GM23248 (cell line): ENCODE results near the gene CFAP20DC. TPM values are rescaled to one million over a fixed set of nuclear protein-coding genes. Genes with fewer than 3 reads are reported as not detected.

Experiments used
- DNase-seq: peaks from one replicate; pipeline ENCODE4 v3.0.0-alpha.2; 2015
- H2AFZ ChIP-seq: fragments of 200-600 bp; sonication (generic); 2 replicates; pipeline ENCODE4 v1.6.1; 2016; ENCODE audit warnings: antibody characterized with exemption
- H3F3A ChIP-seq: fragments of 200-600 bp; sonication (generic); 2 replicates; pipeline ENCODE4 v1.6.1; 2016; ENCODE audit warnings: mild to moderate bottlenecking, antibody characterized with exemption, mixed run types; ENCODE audit not compliant: insufficient read depth
- H3K27ac ChIP-seq: fragments of 200-600 bp; sonication (generic); 2 replicates; pipeline ENCODE4 v1.5.1; 2016; ENCODE audit warnings: mild to moderate bottlenecking
- H3K27me3 ChIP-seq: fragments of 200-600 bp; sonication (generic); replicated peaks from 2 replicates; pipeline ENCODE4 v1.6.1; 2016; ENCODE audit warnings: mild to moderate bottlenecking; ENCODE audit not compliant: insufficient read depth
- H3K36me3 ChIP-seq: fragments of 200-600 bp; sonication (generic); 2 replicates; pipeline ENCODE4 v1.6.1; 2016; ENCODE audit warnings: low read depth, mild to moderate bottlenecking
- H3K4me1 ChIP-seq: fragments of 200-600 bp; sonication (generic); 2 replicates; pipeline ENCODE4 v1.6.1; 2016; ENCODE audit warnings: mild to moderate bottlenecking; ENCODE audit not compliant: insufficient read depth
- H3K4me2 ChIP-seq: fragments of 200-600 bp; sonication (generic); one replicate; pipeline ENCODE4 v1.6.1; 2016; ENCODE audit warnings: mild to moderate bottlenecking; ENCODE audit not compliant: unreplicated experiment
- H3K4me3 ChIP-seq: fragments of 200-600 bp; sonication (generic); 2 replicates; pipeline ENCODE4 v1.5.1; 2016; ENCODE audit warnings: mild to moderate bottlenecking
- H3K79me2 ChIP-seq: fragments of 200-600 bp; sonication (generic); 2 replicates; pipeline ENCODE4 v1.6.1; 2016; ENCODE audit warnings: mild to moderate bottlenecking; ENCODE audit not compliant: insufficient read depth
- H3K9ac ChIP-seq: fragments of 200-600 bp; sonication (generic); 2 replicates; pipeline ENCODE4 v1.6.1; 2016; ENCODE audit warnings: mild to moderate bottlenecking
- H3K9me2 ChIP-seq: fragments of 200-600 bp; sonication (generic); 2 replicates; pipeline ENCODE4 v1.6.1; 2016; ENCODE audit warnings: mixed run types, mild to moderate bottlenecking, moderate library complexity; ENCODE audit not compliant: insufficient read depth
- H3K9me3 ChIP-seq: fragments of 200-600 bp; sonication (generic); one replicate; pipeline ENCODE4 v1.6.1; 2017; ENCODE audit warnings: low read depth
- H4K20me1 ChIP-seq: fragments of 200-600 bp; sonication (generic); 2 replicates; pipeline ENCODE4 v1.6.0; 2016; ENCODE audit not compliant: insufficient read depth
- EZH2 ChIP-seq: fragments of 200-600 bp; sonication (generic); IDR thresholded peaks from 2 replicates; pipeline ENCODE4 v1.6.1; 2018; ENCODE audit warnings: antibody characterized with exemption, mild to moderate bottlenecking; ENCODE audit not compliant: insufficient read depth, poor library complexity, severe bottlenecking
- EZH2phosphoT487 ChIP-seq: fragments of 200-600 bp; sonication (generic); IDR thresholded peaks from 2 replicates; pipeline ENCODE4 v1.6.1; 2018; ENCODE audit warnings: antibody characterized with exemption, moderate library complexity, mild to moderate bottlenecking, low read depth; ENCODE audit not compliant: insufficient read depth
- WGBS, 2 experiments: methylation state at CpG; one replicate each; pipeline ENCODE4 v1.1.6; 2015 to 2017; ENCODE audit warnings: low lambda C conversion rate in 2 of 2, low coverage in 1 of 2; ENCODE audit errors: missing lambda C conversion rate in 2 of 2; 5-methylcytosine and 5-hydroxymethylcytosine counted together
- in situ Hi-C: fragments of 300-500 bp; cut with MboI; formaldehyde crosslinking; loops from 2 replicates; pipeline ENCODE4 v1.15.0; 2020
- polyA plus RNA-seq: library from polyadenylated mRNA; unstranded; fragments of >200 nt; fragmentation: Nextera tagmentation; extraction: Ambion mirVana; gene quantifications from 2 replicates; pipeline ENCODE4 v1.2.1, GENCODE V29; 2016
- total RNA-seq: library from RNA; depleted of rRNA; stranded (reverse); fragments of >200 nt; shearing (Covaris generic); gene quantifications from 2 replicates; pipeline ENCODE4 v1.2.3, GENCODE V29; 2014

CFAP20DC gene
- total and polyA plus RNA-seq, 2 experiments from 2014 or later, result 1.9 to 2.9 TPM

GRCh38 chr3:59046839-59047238, 3.0 kb downstream of the CFAP20DC start:
- in situ Hi-C loops, result no loop called here
- Histone ChIP-seq H3K36me3 (no peaks in the 10 kb centered on the region), H3K9me2 (no peaks in the 10 kb centered on the region), H3K9me3 (no peaks in the 10 kb centered on the region), H3F3A (no peaks in the 10 kb centered on the region), H3K9ac (no peak overlapping the region), H3K4me3 (no peak overlapping the region), H4K20me1 (no peaks in the 10 kb centered on the region), H2AFZ (no peak overlapping the region), H3K4me2 (no peak overlapping the region), H3K27ac (no peak overlapping the region), H3K79me2 (no peaks in the 10 kb centered on the region), H3K4me1 (no peaks in the 10 kb centered on the region), H3K27me3 (no peaks in the 10 kb centered on the region)
- 93 to 96% methylated on average over 2 of the region's 2 CpGs for WGBS, 2 experiments
- no peak for DNase-seq
- TF ChIP-seq EZH2phosphoT487, result no peak
- TF ChIP-seq EZH2, result no peak

- H2AFZ ChIP-seq, result no peak overlapping the region
- no peaks in the 10 kb centered on the region for H4K20me1 ChIP-seq
- no peaks in the 10 kb centered on the region for H3K36me3 ChIP-seq
- no peak overlapping the region for H3K4me2 ChIP-seq
- no peaks in the 10 kb centered on the region for H3K9me2 ChIP-seq
- H3F3A ChIP-seq, result no peaks in the 10 kb centered on the region
- H3K79me2 ChIP-seq, result no peaks in the 10 kb centered on the region
- no peak for TF ChIP-seq EZH2
- TF ChIP-seq EZH2phosphoT487, result no peak
- H3K9ac ChIP-seq, result no peak overlapping the region
- WGBS, 2 experiments, result 73 to 92% methylated on average over 2 of the region's 2 CpGs
- in situ Hi-C loops, result no loop called here
- no peaks in the 10 kb centered on the region for H3K4me1 ChIP-seq
- no peak overlapping the region for H3K4me3 ChIP-seq
- no peak overlapping the region for H3K27ac ChIP-seq
- no peak for DNase-seq
- no peaks in the 10 kb centered on the region for H3K9me3 ChIP-seq
- H3K27me3 ChIP-seq, result no peaks in the 10 kb centered on the region
Measured at GRCh38 chr3:59043391-59043790, 6.4 kb downstream of the CFAP20DC start.

GRCh38 chr3:59040902-59041301, 8.9 kb downstream of the CFAP20DC start:
- no peaks in the 10 kb centered on the region for H3K27me3 ChIP-seq
- H3K27ac ChIP-seq, result no peak overlapping the region
- TF ChIP-seq EZH2 (no peak), EZH2phosphoT487 (no peak)
- H3K9ac ChIP-seq, result no peak overlapping the region
- in situ Hi-C loops, result no loop called here
- no peaks in the 10 kb centered on the region for H3K36me3 ChIP-seq
- no peak overlapping the region for H3K4me2 ChIP-seq
- H3K9me2 ChIP-seq, result no peaks in the 10 kb centered on the region
- no peaks in the 10 kb centered on the region for H4K20me1 ChIP-seq
- no peak overlapping the region for H3K4me3 ChIP-seq
- H3F3A ChIP-seq, result no peaks in the 10 kb centered on the region
- H3K9me3 ChIP-seq, result no peaks in the 10 kb centered on the region
- H2AFZ ChIP-seq, result no peak overlapping the region
- DNase-seq, result no peak
- H3K4me1 ChIP-seq, result no peaks in the 10 kb centered on the region
- no peaks in the 10 kb centered on the region for H3K79me2 ChIP-seq

- in situ Hi-C loops, result no loop called here
- Histone ChIP-seq H3K4me3 (no peak overlapping the region), H3K36me3 (no peaks in the 10 kb centered on the region), H4K20me1 (no peaks in the 10 kb centered on the region), H3K4me2 (no peak overlapping the region), H3K9me2 (no peaks in the 10 kb centered on the region), H3K27me3 (no peaks in the 10 kb centered on the region), H2AFZ (no peak overlapping the region), H3K9me3 (no peaks in the 10 kb centered on the region), H3F3A (no peaks in the 10 kb centered on the region), H3K79me2 (no peaks in the 10 kb centered on the region), H3K4me1 (no peaks in the 10 kb centered on the region), H3K27ac (no peak overlapping the region), H3K9ac (no peak overlapping the region)
- DNase-seq, result no peak
- no peak for TF ChIP-seq EZH2
- no peak for TF ChIP-seq EZH2phosphoT487
- WGBS, 2 experiments, result 66 to 67% methylated on average over 1 of the region's 1 CpG
Measured at GRCh38 chr3:59027607-59028006, 22.2 kb downstream of the CFAP20DC start.

GRCh38 chr3:59023612-59024011, 26.2 kb downstream of the CFAP20DC start:
- no peak for DNase-seq
- H3K9me3 ChIP-seq, result no peaks in the 10 kb centered on the region
- WGBS, 2 experiments, result 62 to 65% methylated on average over 3 of the region's 3 CpGs
- in situ Hi-C loops, result no loop called here
- H3F3A ChIP-seq, result no peaks in the 10 kb centered on the region
- no peak overlapping the region for H3K4me3 ChIP-seq
- H3K4me1 ChIP-seq, result no peaks in the 10 kb centered on the region
- H3K9ac ChIP-seq, result no peak overlapping the region
- no peak overlapping the region for H3K4me2 ChIP-seq
- no peaks in the 10 kb centered on the region for H3K9me2 ChIP-seq
- H4K20me1 ChIP-seq, result no peaks in the 10 kb centered on the region
- no peaks in the 10 kb centered on the region for H3K27me3 ChIP-seq
- H3K79me2 ChIP-seq, result no peaks in the 10 kb centered on the region
- H2AFZ ChIP-seq, result no peak overlapping the region
- TF ChIP-seq EZH2 (no peak), EZH2phosphoT487 (no peak)
- no peak overlapping the region for H3K27ac ChIP-seq
- H3K36me3 ChIP-seq, result no peaks in the 10 kb centered on the region
